ENCODE measurements around the gene KAT8. TPM values are rescaled to one million over a fixed set of nuclear protein-coding genes. Genes with fewer than 3 reads are reported as not detected.
"Not testable (repeated sequence)": the region's sequence is repeated elsewhere in the genome, so short reads cannot be mapped to it uniquely, and the experiment has no call there.

KAT8 gene
- total RNA-seq, 1 donor from 2014 or later: 49.7 TPM

DNA sequence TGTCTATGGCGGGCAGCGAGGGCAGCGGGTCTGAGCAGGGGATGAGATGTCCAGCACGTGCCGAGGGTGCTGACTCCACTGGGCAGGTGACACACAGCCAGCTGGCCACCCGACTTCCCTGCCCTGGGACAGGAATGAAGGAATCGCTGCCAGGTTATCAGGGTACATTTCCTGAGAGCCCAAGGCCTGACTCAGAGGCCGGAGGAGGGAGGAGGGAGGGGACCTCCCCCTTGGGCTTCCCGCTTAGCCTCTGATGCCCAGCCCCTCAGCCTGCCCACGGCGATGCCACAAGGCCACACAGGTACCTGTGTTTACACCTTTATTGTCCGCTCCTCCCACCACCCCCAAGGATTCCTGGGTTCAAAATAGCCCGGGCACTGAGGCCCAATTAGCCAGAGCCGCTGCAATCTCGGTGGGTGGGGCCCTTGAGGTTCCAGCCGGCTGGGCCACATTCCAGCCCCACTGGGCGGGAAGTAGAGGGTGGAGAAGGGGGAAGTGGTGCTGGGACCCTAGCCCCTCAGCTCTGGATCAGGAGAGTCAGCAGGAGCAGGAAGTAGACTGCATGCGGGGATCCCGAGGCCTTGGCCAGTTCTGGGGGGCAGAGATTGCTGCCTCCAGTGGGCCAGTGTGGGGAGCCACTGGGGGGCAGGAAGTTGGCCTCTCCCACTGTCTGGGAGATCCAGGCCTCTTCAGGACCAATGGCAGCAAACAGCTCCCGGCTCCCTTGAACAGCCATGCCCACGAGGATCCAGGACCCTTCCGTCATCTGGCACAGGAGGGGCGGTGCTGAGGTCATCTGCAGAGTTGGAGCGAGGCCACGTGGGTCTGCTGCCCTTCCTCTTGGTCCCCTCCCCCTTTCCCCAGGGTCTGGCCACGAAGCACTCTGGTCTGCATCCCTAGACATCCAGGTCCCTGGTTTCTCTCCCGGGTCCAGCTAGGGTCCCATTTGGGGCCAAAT lies 21.4 kb downstream of the KAT8 start:
- H3K27me3 Mint-ChIP-seq (ENCODE audit: unreplicated experiment): peaks cover 18% of the 10 kb centered on the region
- H3K4me3 Mint-ChIP-seq (ENCODE audit: unreplicated experiment): no peak overlapping the region
- H3K36me3 Mint-ChIP-seq (ENCODE audit: low read depth, unreplicated experiment): peaks cover 6% of the 10 kb centered on the region
- no peak overlapping the region for H3K27ac Mint-ChIP-seq (ENCODE audit: unreplicated experiment)
- no peak for DNase-seq (ENCODE audit: low spot score)
- TF ChIP-seq, protein P1, sequence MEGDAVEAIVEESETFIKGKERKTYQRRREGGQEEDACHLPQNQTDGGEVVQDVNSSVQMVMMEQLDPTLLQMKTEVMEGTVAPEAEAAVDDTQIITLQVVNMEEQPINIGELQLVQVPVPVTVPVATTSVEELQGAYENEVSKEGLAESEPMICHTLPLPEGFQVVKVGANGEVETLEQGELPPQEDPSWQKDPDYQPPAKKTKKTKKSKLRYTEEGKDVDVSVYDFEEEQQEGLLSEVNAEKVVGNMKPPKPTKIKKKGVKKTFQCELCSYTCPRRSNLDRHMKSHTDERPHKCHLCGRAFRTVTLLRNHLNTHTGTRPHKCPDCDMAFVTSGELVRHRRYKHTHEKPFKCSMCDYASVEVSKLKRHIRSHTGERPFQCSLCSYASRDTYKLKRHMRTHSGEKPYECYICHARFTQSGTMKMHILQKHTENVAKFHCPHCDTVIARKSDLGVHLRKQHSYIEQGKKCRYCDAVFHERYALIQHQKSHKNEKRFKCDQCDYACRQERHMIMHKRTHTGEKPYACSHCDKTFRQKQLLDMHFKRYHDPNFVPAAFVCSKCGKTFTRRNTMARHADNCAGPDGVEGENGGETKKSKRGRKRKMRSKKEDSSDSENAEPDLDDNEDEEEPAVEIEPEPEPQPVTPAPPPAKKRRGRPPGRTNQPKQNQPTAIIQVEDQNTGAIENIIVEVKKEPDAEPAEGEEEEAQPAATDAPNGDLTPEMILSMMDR (IDR thresholded peaks at IDR 0.05; ENCODE audit: unreplicated experiment): no peak
- H3K9me3 Mint-ChIP-seq (ENCODE audit: unreplicated experiment): no peaks in the 10 kb centered on the region
- H3K4me1 Mint-ChIP-seq (ENCODE audit: unreplicated experiment): peaks cover 10% of the 10 kb centered on the region

GRCh38 chr16:31141071-31141469 lies 23.6 kb downstream of the KAT8 start:
- H3K27ac Mint-ChIP-seq (ENCODE audit: unreplicated experiment); DNase-seq (ENCODE audit: low spot score); H3K9me3 Mint-ChIP-seq (ENCODE audit: unreplicated experiment); H3K4me3 Mint-ChIP-seq (ENCODE audit: unreplicated experiment); H3K36me3 Mint-ChIP-seq (ENCODE audit: low read depth, unreplicated experiment); H3K4me1 Mint-ChIP-seq (ENCODE audit: unreplicated experiment): not testable (repeated sequence)
- peaks cover 14% of the 10 kb centered on the region for H3K27me3 Mint-ChIP-seq (ENCODE audit: unreplicated experiment)

DNA sequence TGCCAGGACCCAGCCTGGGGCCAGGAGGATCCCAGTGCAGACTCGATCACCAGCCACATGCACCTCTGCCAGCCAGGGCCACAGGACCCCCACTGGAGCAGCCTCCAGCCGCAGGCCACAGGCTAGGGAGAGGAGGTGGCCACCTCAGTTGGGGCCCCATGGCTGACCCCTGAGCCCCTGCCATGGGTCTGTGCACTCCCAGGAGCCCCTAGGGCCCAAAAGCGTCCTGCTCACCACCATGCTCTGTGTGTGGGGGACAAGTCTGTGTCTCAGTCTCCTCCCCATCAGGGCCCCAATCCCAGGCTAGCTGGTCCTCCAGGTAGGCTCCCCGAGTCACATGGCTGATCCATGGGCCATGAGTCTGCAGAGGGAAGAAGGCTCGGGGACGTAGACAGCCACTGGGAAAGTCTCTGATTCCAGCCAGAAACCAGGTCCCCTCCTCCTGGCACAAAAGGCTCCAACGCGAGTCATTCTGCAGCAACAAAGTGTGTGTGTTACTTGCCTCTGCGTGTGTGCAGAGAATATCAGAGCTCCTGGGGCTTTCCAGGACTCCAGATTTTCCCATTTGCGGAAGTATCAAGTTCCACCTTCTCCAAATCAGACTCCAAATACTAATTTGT lies 24.1 kb downstream of the KAT8 start:
- Mint-ChIP-seq H3K27me3 (ENCODE audit: unreplicated experiment) (peaks cover 13% of the 10 kb centered on the region), H3K4me3 (ENCODE audit: unreplicated experiment) (no peak overlapping the region), H3K9me3 (ENCODE audit: unreplicated experiment) (peaks cover 4% of the 10 kb centered on the region), H3K27ac (ENCODE audit: unreplicated experiment) (peak overlapping the region; percentile 54), H3K4me1 (ENCODE audit: unreplicated experiment) (peaks cover 3% of the 10 kb centered on the region), H3K36me3 (ENCODE audit: low read depth, unreplicated experiment) (no peaks in the 10 kb centered on the region)
- no peak for DNase-seq (ENCODE audit: low spot score)
- TF ChIP-seq, protein P1 (IDR thresholded peaks at IDR 0.05; ENCODE audit: unreplicated experiment): no peak

DNA sequence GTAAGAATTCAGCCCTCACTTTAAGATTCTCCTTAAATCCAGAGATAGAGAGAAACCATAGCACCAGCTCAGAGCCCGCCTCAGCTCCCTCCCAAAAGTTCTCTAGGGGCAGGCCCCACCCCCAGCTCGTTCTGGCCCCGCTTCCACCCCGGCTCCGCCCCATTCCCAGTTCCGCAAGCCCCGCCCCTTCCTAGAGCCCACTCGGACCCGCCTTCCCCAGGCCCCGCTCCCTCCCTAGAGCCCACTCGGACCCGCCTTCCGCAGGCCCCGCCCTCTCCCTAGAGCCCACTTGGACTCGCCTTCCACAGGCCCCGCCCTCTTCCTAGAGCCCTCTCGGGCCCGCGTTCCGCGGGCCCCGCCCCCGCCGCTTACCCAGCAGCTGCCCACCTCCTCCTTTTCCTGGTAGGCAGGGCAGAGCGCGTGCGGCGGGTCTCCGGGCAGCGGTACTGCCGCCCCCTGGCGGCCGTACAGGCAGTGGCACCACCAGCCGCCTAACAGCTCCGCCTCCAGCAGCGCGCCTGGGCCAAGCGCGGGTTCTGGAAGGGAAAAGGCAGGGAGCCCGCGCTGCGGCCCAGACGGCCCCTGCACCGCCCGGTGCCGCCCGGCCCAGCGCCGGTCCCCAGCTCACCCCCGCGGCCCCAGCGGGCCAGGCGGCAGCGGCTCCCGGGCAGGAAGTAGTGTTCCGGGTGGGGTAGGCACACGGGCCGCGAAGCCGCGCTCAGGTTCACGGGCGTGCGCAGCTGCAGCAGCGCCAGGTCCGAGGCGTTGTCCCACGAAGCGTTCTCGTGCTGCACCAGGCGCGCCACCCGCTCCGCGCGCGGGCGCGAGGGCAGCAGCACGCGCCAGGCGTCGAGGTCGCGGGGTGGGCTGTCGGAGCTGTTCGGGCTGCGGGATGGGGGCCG lies 24.9 kb downstream of the KAT8 start:
- Mint-ChIP-seq H3K9me3 (ENCODE audit: unreplicated experiment) (peaks cover 4% of the 10 kb centered on the region), H3K27me3 (ENCODE audit: unreplicated experiment) (peaks cover 9% of the 10 kb centered on the region), H3K4me3 (ENCODE audit: unreplicated experiment) (no peak overlapping the region), H3K36me3 (ENCODE audit: low read depth, unreplicated experiment) (no peaks in the 10 kb centered on the region), H3K4me1 (ENCODE audit: unreplicated experiment) (peaks cover 3% of the 10 kb centered on the region), H3K27ac (ENCODE audit: unreplicated experiment) (peak overlapping the region; percentile 54)
- TF ChIP-seq, protein P1 (IDR thresholded peaks at IDR 0.05; ENCODE audit: unreplicated experiment): peak; percentile 98
- DNase-seq (ENCODE audit: low spot score): peak; percentile 99

DNA sequence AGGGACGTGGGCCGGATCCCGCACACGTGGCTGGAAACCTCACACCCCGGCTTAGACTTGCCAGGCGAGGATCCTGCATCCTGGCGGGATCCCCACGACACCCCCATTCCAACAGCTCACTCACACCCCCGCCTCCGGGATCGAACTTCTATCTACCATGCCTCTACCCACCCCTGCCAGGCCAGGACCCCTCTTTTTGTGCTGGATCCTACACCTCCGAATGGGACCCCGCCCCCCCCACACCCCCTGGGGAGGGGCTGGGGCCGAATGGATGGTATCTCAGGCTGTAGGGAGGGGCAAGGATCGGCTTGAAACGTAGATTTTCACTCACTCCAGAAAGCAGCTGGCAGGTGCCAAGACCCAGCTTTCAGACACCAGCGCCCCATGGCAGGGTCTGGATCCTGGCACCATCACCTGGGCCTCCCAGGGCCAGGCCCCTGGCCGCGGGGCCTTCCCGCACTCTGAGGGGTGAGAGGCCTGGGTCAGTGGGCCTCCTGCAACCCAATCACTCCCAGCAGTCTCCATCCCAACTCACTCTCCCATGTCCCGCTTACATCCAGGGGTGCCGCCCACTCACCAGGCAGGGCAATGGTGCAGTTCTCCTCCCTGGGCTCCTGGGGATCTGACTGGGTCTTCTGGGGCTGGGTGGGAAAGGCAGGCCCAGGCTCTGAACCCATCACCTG lies 25.7 kb downstream of the KAT8 start:
- Mint-ChIP-seq H3K36me3 (ENCODE audit: low read depth, unreplicated experiment) (no peaks in the 10 kb centered on the region), H3K9me3 (ENCODE audit: unreplicated experiment) (peaks cover 4% of the 10 kb centered on the region), H3K4me3 (ENCODE audit: unreplicated experiment) (peak overlapping the region; percentile 59), H3K27ac (ENCODE audit: unreplicated experiment) (no peak overlapping the region), H3K4me1 (ENCODE audit: unreplicated experiment) (peaks cover 4% of the 10 kb centered on the region), H3K27me3 (ENCODE audit: unreplicated experiment) (peaks cover 14% of the 10 kb centered on the region)
- TF ChIP-seq, protein P1 (IDR thresholded peaks at IDR 0.05; ENCODE audit: unreplicated experiment): no peak
- no peak for DNase-seq (ENCODE audit: low spot score)

Data from endothelial cell (in vitro differentiated cells).